ENCODE data around the gene OR52B4. TPM values are rescaled to one million over a fixed set of nuclear protein-coding genes. Genes with fewer than 3 reads are reported as not detected.

Gene OR52B4
- 0.16 and 0.31 TPM in 2 replicates for total RNA-seq (2014; rRNA removed; shearing (Covaris generic))
- not detected in 2 replicates for polyA plus RNA-seq (2016; fragmentation: Nextera tagmentation; extraction: Ambion mirVana)
- long read RNA-seq: 0 reads

GRCh38 chr11:4368286-4368685 is at the start of gene OR52B4:
TSS of gene OR52B4 (minus strand) at chr11:4368386. CDS start at chr11:4368295, 91 bp downstream.
- no peaks in the 10 kb centered on the region; the same call in 2 of the 3 replicates for H3K4me1 Mint-ChIP-seq
- no peaks in the 10 kb centered on the region for H3K36me3 ChIP-seq (ENCODE audit: insufficient read depth)
- ATAC-seq (no peak), DNase-seq (ENCODE audit: low spot score) (no peak)
- no peaks in the 10 kb centered on the region for H4K20me1 ChIP-seq (replicated peaks; ENCODE audit: insufficient read depth)
- H3F3A ChIP-seq (replicated peaks; ENCODE audit: low read depth): no peaks in the 10 kb centered on the region
- H3K27ac Mint-ChIP-seq: no peak within 1 kb of the TSS
- H3K4me1 ChIP-seq (ENCODE audit: insufficient read depth): no peaks in the 10 kb centered on the region
- no peaks in the 10 kb centered on the region for H3K79me2 ChIP-seq (replicated peaks; ENCODE audit: insufficient read depth)
- H3K9me3 Mint-ChIP-seq: no peaks in the 10 kb centered on the region
- H3K36me3 Mint-ChIP-seq (ENCODE audit: low read depth): no peaks in the 10 kb centered on the region
- no peak within 1 kb of the TSS for H3K4me3 ChIP-seq
- H2AFZ ChIP-seq: no peak within 1 kb of the TSS
- H3K27me3 Mint-ChIP-seq (ENCODE audit: insufficient read depth, low read depth, poor library complexity): no peaks in the 10 kb centered on the region
- H3K4me3 Mint-ChIP-seq: no peak within 1 kb of the TSS
- 0 out of 2 replicates have a peak, but pooled peaks cover 3% of the 10 kb centered on the region for H3K9me2 ChIP-seq (ENCODE audit: insufficient read depth)
- no peaks in the 10 kb centered on the region for H3K27me3 ChIP-seq (ENCODE audit: insufficient read depth)
- TF ChIP-seq ETS1 (IDR thresholded peaks at IDR 0.05) (no peak), NANOG (IDR thresholded peaks at IDR 0.05; ENCODE audit: borderline replicate concordance) (no peak), ZNF331 (CRISPR knock-in tag; IDR thresholded peaks at IDR 0.05; ENCODE audit: low read depth) (no peak), REST (IDR thresholded peaks at IDR 0.05; ENCODE audit: unreplicated experiment) (no peak), EZH2 (IDR thresholded peaks at IDR 0.05; ENCODE audit: low read depth, unreplicated experiment) (no peak), CTCF (conservative IDR thresholded peaks at IDR 0.05; ENCODE audit: low read depth in 2 of 2) (no peak), CREB1 (CRISPR knock-in tag; IDR thresholded peaks at IDR 0.05; ENCODE audit: low read depth) (no peak), ZNF462 (CRISPR knock-in tag; IDR thresholded peaks at IDR 0.05) (no peak), STAT1 (IDR thresholded peaks at IDR 0.05; ENCODE audit: unreplicated experiment) (no peak), EZH2phosphoT487 (IDR thresholded peaks at IDR 0.05; ENCODE audit: unreplicated experiment) (no peak)
- no peak within 1 kb of the TSS for H3K27ac ChIP-seq (ENCODE audit: low read depth)
- H3K4me2 ChIP-seq: no peak within 1 kb of the TSS
